ENCODE measurements around the gene LRRC31. TPM values are rescaled to one million over a fixed set of nuclear protein-coding genes. Genes with fewer than 3 reads are reported as not detected.

The LRRC31 gene
- total RNA-seq, 2 experiments from 2014 or later: not detected

DNA sequence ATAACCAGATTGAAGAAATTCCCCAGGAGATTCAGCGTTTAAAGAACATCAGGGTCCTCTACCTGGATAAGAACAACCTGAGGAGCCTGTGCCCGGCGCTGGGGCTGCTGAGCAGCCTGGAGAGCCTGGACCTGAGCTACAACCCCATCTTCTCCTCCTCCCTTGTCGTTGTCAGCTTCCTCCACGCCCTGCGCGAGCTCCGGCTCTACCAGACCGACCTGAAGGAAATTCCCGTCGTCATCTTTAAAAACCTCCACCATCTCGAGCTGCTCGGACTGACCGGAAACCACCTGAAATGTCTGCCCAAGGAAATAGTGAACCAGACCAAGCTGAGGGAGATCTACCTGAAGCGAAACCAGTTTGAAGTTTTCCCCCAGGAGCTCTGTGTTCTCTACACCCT, 47.6 kb downstream of the LRRC31 start:
- H3K27me3 Mint-ChIP-seq: peaks cover 38% of the 10 kb centered on the region

DNA sequence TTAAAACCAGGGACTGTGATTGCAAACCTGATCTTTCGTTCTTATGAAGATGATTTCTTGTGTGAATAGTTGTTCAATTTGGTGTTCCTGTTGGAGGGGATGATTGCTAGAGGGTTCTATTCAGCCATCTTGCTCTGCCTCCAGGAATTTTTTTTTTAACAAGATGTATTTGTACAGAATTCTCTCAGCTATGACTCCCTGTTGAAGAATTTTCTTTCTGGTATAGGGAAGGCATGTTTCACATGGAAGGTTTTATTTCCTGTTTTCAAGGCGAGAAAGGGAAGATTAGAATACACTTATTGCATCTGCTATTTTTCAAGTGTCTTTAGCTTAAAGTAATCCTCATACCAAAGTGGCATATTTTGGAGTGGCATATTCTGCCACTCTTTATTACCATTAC, 51.4 kb downstream of the LRRC31 start:
- intact Hi-C loops (cut with DNase I, micrococcal nuclease): no loop called here
- Histone ChIP-seq H3K27ac (ENCODE audit: low read depth in 1 of 2, low read length in 2 of 2) (no peak overlapping the region), H3K27me3 (ENCODE audit: control insufficient read depth in 1 of 2, insufficient read depth in 2 of 2, low read length in 2 of 2) (peaks cover 4% of the 10 kb centered on the region in 2 experiments), H3K36me3 (ENCODE audit: insufficient read depth, low read length) (no peaks in the 10 kb centered on the region), H3K4me1 (ENCODE audit: insufficient read depth, low read length) (peaks cover 11% of the 10 kb centered on the region), H3K4me3 (ENCODE audit: low read length) (no peak overlapping the region), H3K9me3 (ENCODE audit: control insufficient read depth in 1 of 2, insufficient read depth in 1 of 2, low read length in 2 of 2) (peaks cover 0 to 13% of the 10 kb centered on the region in 2 experiments)
- Mint-ChIP-seq H3K27ac (no peak overlapping the region), H3K4me3 (no peak overlapping the region), H3K27me3 (peaks cover 31% of the 10 kb centered on the region), H3K36me3 (ENCODE audit: low read depth) (peaks cover 4% of the 10 kb centered on the region), H3K9me3 (peaks cover 5% of the 10 kb centered on the region), H3K4me1 (ENCODE audit: low read depth) (peaks cover 12% of the 10 kb centered on the region)
- ATAC-seq (ENCODE audit: poor library complexity) (no peak), DNase-seq (no peak)
- CTCF ChIA-PET: no interaction called here
- POLR2A ChIA-PET: no interaction called here
- TF ChIP-seq, protein P1, sequence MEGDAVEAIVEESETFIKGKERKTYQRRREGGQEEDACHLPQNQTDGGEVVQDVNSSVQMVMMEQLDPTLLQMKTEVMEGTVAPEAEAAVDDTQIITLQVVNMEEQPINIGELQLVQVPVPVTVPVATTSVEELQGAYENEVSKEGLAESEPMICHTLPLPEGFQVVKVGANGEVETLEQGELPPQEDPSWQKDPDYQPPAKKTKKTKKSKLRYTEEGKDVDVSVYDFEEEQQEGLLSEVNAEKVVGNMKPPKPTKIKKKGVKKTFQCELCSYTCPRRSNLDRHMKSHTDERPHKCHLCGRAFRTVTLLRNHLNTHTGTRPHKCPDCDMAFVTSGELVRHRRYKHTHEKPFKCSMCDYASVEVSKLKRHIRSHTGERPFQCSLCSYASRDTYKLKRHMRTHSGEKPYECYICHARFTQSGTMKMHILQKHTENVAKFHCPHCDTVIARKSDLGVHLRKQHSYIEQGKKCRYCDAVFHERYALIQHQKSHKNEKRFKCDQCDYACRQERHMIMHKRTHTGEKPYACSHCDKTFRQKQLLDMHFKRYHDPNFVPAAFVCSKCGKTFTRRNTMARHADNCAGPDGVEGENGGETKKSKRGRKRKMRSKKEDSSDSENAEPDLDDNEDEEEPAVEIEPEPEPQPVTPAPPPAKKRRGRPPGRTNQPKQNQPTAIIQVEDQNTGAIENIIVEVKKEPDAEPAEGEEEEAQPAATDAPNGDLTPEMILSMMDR (IDR thresholded peaks at IDR 0.05): no peak

More for the DNA sequence above, 47.6 kb downstream of the LRRC31 start:
- H3K27me3 ChIP-seq (ENCODE audit: control insufficient read depth in 1 of 2, insufficient read depth in 2 of 2, low read length in 2 of 2): peaks cover 4% of the 10 kb centered on the region in 2 experiments
- DNase-seq (no peak), ATAC-seq (ENCODE audit: poor library complexity) (no peak)
- Mint-ChIP-seq H3K27ac (no peak overlapping the region), H3K4me3 (no peak overlapping the region), H3K9me3 (no peaks in the 10 kb centered on the region), H3K4me1 (ENCODE audit: low read depth) (no peaks in the 10 kb centered on the region), H3K36me3 (ENCODE audit: low read depth) (no peaks in the 10 kb centered on the region)
- H3K27ac ChIP-seq (ENCODE audit: low read depth in 1 of 2, low read length in 2 of 2): no peak overlapping the region
- CTCF ChIA-PET: no interaction called here
- H3K4me1 ChIP-seq (ENCODE audit: insufficient read depth, low read length): no peaks in the 10 kb centered on the region
- no peak overlapping the region for H3K4me3 ChIP-seq (ENCODE audit: low read length)
- no peaks in the 10 kb centered on the region for H3K9me3 ChIP-seq (ENCODE audit: control insufficient read depth in 1 of 2, insufficient read depth in 1 of 2, low read length in 2 of 2)
- TF ChIP-seq, protein P1 (IDR thresholded peaks at IDR 0.05): no peak
- intact Hi-C loops (cut with DNase I, micrococcal nuclease): no loop called here
- no peaks in the 10 kb centered on the region for H3K36me3 ChIP-seq (ENCODE audit: insufficient read depth, low read length)
- POLR2A ChIA-PET: no interaction called here

DNA sequence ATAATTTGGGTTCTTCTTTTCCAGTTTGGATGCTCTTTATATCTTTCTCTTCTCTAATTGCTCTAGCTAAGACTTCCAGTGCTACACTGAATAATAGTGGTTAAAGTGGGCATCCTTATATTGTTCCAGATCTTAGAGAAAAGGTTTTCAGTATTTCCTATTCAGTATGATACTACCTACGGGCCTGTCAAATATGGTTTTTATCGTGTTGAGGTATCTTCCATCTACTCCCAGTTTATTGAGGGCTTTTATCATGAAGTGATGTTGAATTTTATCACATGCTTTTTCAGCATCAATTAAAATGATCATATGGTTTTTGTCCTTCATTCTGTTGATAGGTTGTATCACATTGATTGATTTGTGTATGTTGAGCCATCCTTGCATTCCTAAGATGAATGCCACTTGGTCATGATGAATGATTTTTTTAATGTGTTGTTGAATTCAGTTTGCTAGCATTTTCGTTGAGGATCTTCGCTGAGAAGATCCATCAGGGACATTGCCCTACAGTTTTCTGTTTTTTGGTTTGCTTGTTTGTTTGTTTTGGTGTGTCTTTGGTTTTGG, 54.1 kb downstream of the LRRC31 start:
- CTCF ChIA-PET: interaction anchor here (0.7 kb wide), 1 partner anchor 210 kb away, joined by 3 read pairs; no protein-coding TSS in a partner anchor
- peaks cover 7% of the 10 kb centered on the region for H3K36me3 Mint-ChIP-seq (ENCODE audit: low read depth)
- H3K27ac Mint-ChIP-seq: no peak overlapping the region
- intact Hi-C loops (cut with DNase I, micrococcal nuclease): no loop called here
- no peak for ATAC-seq (ENCODE audit: poor library complexity)
- Histone ChIP-seq H3K36me3 (ENCODE audit: insufficient read depth, low read length) (no peaks in the 10 kb centered on the region), H3K27ac (ENCODE audit: low read depth in 1 of 2, low read length in 2 of 2) (no peak overlapping the region), H3K4me1 (ENCODE audit: insufficient read depth, low read length) (peaks cover 27% of the 10 kb centered on the region), H3K4me3 (ENCODE audit: low read length) (no peak overlapping the region), H3K9me3 (ENCODE audit: control insufficient read depth in 1 of 2, insufficient read depth in 1 of 2, low read length in 2 of 2) (peaks cover 0 to 13% of the 10 kb centered on the region in 2 experiments), H3K27me3 (ENCODE audit: control insufficient read depth in 1 of 2, insufficient read depth in 2 of 2, low read length in 2 of 2) (peaks cover 0 to 4% of the 10 kb centered on the region in 2 experiments)
- no peak overlapping the region for H3K4me3 Mint-ChIP-seq
- H3K9me3 Mint-ChIP-seq: peaks cover 5% of the 10 kb centered on the region
- peaks cover 26% of the 10 kb centered on the region for H3K4me1 Mint-ChIP-seq (ENCODE audit: low read depth)
- no peak for DNase-seq
- POLR2A ChIA-PET: interaction anchor here (2.1 kb wide), 1 partner anchor 43 kb away, joined by 7 read pairs; the partner anchor contains the start of gene MYNN
- H3K27me3 Mint-ChIP-seq: peaks cover 19% of the 10 kb centered on the region
- TF ChIP-seq, protein P1 (IDR thresholded peaks at IDR 0.05): no peak

Data from CD4-positive, alpha-beta T cell (primary cell).